ENCODE results near the gene ATP12A.

ATP12A gene

DNA sequence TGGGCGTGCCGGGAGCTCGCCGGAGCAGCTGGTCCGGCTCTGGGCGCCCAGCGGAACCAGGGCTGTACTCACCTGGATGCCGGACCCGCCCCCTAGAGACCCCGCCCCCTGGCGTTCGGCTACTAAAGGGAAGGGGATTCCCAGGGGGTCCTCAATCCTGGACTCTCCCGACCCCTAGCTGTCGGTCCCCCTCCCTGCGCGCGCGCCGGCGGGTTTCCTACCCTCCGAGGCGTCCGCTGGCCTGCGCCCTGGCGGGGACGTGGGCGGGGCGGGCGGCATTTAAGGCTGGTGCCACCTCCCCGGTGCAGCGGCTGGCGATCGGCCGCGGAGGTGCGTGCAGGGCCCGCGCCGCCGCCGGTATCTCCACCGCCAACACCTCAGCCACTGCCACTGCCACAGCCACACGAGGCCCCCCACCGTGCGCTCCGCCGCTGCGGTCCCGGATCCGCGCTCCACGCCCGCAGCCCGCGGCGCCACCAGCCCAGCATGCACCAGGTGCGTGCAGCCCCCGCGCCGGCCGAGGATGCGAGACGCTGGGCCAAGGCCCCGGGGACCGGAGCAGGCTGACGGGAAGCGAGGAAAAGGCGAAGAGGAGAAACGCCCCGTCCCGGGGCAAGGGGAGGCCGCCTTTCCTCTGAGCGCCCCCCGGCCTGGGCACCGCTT, at the start of gene ATP12A:
ATP12A (plus strand) TSS at position 151 of the 663 bp plus-strand sequence; CDS start at position 487, 336 bp downstream.
- DNase-seq: peak; percentile 8

DNA sequence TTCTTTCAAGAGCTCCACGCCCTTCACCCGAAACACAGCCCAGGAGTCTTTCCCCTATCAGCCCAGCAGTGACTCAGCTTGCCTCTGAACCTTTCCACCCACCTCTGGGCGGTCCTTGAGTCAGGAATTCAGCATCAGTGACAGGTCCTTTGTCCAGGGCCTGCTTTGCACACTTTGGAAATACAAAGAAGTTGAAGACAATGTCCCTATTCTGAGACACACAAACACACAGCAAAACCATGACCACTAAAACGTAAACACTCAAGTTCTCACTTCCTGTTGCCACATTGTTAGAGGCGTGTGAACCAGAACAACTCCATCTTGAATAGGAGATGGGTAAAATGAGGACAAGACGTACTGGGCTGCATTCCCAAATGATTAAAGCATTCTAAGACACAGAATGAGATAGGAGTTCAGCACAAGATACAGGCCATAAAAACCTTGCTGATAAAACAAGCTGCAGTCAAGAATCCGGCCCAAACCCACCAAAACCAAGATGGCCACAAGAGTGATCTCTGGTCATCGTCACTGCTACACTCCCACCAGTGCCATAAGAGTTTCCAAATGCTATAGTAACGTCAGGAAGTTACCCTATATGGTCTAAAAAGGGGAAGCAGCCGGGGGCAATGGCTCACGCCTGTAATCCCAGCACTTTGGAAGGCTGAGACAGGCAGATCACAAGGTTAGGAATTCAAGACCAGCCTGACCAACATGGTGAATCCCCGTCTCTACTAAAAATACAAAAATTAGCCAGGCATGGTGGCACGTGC, 49.2 kb upstream of the ATP12A start:
- no peak for DNase-seq

DNA sequence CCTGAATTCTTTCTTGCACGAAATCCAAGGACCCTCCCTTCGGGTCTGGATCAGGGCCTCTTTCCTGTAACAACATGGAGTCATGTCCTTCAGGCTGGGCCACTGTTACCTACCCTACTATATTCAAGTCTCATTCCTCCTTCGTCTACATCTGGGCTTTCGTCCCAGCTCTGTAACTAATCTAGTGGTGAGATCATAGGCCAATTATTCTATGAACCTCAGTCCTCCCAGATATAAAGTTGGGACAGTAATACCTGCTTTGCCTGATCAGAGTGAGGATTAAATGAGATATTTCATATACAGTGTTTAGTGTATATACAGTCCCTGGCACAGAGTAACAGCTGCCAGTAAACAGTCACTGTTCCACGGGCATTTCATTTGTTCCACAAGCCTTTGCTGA, 48.3 kb upstream of the ATP12A start:
- no peak for DNase-seq

DNA sequence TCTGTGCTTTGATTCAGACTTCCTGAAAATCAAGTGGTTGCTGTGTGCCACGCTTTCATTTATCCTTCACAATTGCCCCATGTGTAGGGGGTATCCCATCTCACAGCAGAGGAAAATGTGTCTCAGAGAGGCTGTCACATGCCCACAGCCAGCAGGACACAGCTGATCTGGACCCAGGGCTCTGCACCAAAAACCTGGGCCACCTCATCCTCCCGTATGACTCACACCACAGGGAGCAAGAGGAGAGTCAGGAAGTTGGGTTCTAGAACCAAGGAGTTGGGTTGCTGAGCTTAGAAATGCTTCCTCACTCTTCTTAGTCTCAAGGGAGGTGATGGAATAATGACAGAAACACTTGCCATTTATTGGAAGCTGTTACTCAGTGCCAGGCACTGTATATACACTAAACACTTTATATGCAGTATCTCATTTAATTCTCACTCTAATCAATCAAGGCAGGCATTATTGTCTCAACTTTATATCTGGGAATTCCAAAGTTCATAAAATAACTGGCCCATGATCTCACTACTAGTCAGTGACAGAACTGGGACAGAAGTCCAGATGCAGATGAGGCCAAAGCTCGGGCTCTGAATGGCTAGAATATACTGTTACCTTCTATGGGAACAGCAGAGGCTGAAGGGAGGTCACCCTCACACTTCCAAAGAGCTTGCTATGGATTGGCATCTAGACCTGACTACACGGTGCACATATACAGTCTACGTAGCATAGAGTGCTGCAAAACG, 47.7 kb upstream of the ATP12A start:
- DNase-seq: no peak

DNA sequence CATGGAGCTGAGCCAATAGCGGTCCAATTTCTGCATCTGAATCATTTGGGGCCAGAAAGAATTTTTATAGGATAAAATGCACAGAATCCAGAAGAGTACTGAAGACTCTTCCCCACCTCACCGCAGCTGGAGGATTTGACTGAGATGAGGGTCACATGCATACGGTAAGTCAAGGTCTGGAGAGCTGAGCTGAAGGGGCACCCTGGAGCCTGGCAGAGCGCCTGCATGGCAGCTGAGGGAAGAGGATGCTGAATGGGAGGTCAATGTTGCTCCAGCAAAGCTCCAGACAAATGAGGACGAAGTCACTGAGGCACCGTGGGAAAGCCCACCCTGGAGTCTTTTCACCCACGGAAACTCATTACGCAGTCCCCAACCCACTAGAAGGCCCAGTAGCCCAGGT, 43.4 kb upstream of the ATP12A start:
- no peak for DNase-seq

DNA sequence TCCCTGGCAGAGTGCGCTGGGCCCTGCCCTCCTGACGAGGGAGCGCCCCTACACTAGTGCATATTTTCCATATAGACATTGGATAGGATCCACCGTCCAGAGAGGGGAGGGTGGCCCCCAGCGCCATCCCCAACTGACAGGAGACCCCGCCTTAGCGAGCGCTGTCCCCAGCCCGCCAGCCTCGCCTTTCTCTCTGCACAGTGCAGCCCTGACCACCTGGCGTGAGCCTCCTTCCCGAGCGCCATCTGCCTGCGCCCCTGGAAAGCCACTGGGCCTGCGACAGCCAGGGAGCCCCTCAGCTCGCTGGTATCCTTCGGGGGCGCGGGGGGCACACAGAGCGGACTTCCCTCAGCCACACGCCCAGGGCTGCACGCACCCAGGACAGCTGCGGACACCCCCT, 42.1 kb upstream of the ATP12A start:
- DNase-seq: no peak

DNA sequence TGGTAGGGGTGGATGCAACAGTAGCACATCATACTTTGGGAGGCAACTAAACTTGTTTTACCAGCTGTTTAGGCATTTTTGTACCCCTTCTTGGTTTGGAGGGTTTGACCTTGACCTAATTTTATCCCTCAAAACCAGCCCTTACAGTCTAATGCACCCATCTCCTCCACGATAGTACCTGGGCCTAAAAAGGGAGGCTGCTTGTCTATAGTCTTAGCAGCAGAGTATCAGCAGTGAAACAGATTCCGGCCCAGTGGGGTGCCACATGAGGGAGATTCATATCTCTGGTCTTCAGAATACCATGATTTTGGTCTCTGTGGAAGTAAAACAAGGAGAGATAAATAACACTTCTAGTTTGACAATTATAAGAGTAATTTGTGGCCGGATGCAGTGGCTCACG, 39.5 kb upstream of the ATP12A start:
- DNase-seq: no peak

DNA sequence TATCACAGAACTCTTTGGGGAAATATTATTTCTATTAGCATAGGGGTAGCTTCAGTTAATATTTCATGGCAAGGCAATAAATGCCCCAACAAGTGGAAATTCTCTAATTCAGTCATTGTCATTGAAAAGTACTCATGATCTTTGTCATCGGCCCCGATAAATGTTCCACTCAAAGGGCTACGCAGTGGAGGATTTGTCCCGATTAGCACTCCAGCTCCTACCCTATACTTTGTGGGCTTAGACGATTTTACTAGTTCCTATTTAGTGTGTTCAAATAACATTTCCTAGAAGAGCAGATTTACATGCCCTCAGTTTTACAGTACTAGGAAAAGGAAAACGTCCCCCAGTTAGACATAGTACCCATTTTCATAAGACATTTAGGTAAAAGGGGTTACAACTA, 38.0 kb upstream of the ATP12A start:
- DNase-seq: no peak

DNA sequence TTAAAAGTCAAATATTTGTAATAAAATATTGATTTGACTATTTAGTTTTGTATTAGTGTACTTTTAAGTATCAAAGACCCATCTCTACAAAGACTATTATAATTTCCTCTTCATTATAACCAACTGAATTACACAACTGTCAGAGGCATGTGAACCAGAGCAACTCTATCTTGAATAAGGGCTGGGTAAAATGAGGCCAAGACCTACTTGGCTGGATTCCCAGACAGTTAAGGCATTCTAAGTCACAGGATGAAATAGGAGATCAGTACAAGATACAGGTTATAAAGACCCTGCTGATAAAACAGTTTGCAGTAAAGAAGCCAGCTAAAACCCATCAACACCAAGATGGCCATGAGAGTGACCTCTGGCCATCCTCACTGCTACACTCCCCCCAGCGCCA, 36.2 kb upstream of the ATP12A start:
- no peak for DNase-seq

DNA sequence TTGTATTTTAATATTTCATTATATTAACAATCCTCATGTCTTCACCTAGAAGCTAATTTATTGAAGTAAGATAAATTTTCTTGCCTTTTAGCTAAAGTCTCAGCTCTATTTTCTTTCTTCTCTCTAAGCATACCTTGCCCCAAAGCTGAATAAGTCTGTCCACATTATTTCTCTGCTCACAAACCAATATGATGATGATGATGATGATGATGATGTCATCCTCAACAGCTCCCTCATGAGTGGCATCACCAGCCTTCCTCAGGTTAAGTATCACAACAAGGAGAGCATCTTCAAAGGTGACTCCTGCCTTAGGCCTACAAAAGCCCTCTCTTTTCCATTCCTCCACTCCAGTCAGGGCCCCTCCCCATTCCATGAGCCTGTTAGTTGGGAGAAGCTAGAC, 31.9 kb upstream of the ATP12A start:
- no peak for DNase-seq

DNA sequence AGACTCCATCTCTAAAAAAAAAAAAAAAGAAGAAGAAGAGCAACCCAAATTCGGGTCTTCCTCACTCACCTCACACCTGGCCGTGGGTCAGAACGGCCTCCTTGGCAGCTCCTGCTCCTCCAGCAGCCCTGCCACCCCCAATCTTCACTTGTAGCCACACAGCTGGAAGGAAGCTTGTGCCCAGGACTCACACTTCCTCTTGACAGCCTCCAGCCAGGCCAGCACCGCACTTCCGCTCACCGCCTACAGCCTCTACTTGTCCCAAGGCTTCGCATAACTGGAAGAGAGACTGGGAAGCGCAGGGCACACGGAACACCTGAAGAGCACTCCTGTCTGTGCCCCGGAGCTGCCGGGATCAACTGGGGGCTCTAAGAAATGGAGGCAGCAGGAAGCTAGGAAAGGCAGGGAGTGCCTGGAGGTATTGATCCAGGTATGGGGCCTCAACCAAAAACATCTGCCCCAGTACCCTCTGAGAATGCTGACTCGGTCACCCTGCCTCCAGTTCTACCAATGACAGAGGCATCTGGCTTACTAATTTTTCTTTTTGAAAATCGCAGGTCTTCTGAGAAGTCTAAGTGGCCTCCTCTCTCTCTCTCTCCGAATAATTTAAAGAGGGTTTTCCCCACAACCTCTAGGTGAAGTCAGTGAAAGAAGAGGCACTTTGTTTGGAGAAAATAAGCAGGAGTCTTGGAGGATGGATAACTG, 31.1 kb upstream of the ATP12A start:
- no peak for DNase-seq

DNA sequence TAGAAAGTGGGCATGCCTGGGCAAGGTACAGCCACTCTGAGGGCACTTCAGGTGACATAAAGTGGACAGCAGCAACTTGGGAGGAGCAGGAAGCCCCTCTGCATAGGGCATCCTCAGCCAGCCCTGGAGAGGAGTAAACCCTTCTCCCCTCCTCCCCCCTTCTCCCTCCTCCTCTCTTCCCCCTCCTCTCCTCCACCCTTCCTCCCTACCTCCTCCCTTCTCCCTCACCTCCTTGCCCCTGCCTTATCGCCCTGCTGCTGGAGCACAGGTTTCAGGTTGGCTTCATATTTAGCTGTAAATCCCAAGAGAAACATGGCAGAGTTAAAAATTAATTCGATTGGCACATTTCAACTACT, 30.5 kb upstream of the ATP12A start:
- DNase-seq: no peak

DNA sequence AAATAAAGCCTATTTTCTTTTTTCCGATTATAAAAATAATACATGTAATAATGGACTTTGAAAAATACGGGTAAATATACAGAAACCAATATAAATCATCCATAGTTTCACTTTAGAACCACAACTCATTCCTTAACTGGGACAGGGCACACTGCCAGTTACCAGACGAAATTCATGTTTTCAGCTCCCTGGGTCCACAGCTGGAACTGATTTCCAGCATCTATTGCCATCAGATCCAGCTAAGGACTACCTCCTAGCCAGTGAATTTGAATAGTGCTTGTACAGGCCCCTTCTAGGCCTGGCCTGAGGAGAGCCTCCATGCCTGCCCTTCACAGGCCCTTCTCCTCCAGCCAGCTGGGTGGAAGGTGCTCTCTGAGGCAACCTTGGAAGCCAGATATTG, 30.0 kb upstream of the ATP12A start:
- DNase-seq: no peak

DNA sequence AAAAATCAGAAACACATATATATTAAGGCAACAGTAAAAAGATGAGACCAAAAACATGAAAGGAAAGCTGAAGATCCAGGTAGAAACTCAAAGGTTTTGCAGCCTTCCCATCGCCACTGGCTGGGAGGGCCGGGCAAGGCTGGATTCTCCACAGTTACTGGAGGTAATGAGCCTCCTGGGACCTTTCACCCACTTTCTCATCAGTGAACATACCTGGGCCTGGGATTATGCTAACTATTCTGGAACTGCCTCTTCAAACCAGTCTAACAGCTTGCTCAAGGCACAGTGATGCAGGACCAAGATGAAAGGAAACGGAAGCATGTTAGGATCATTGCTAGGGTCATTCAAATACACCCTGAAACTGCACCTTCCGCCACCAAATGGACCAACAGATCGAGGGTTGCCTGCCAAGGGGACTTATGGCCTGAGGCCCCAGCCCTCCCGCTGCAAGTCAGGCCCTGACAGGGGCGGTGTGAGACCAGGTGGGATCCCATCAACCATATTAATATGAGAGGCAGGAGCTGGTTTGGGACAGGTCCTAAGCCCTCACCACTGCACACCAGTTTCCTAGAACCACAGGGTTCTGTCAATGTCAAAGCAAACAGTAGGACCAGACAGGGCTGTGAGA, 28.4 kb upstream of the ATP12A start:
- DNase-seq: peak; percentile 4

DNA sequence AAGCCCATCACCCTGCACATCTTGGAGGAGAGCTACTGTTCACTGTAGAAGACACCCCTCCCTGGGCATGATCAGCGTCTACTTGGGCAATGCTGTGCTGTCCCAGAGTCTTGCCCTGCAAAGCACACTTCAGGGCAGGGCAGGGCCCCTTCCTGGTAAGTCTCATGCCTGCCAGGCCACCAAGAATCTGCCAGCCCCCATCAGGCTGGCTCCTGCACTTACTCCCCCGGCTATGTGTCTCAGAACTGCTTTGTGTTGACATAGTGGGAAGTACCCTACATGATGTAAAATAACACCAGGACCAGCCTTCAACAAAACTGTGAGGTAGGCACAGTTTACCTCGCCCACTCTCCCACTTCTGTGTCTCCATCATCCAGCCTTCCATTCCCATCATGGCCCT, 27.8 kb upstream of the ATP12A start:
- DNase-seq: no peak

DNA sequence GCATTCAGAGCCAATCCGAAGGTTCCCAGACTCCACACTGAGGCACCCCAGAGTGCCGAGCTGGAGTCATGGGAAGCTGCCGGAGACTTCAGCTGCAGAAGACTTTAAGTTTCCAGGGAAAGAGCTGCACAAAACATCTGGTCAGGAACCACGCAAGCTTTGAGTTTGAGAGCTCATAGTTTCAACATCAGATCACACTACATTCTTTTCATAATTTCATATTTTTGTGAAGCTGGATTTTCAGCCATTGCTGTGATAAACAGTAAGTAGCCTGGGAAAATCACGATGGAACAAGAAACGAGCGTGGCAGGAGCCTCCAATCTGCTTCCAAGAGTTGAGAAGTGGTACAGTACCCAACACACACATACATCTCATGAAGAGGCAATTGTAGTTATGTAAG, 25.5 kb upstream of the ATP12A start:
- no peak for DNase-seq

DNA sequence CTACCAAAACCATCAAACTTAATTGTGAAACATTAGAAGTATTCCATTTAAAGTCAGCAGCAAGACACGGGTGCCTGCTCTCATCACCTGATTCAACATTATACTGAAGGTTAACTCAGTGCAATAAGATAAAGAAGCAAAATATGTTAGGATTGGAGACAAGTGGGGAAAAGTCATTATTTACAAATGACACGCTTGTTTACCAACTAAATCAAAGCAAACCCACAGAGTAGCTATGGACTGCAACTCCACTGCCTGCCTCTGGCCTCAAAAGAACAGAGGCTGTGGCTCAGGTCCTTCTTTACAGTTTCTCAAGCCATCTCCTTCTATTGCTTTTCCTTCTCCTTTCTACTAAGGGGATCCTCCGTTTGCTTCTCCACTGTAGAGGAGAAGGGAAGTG, 21.0 kb upstream of the ATP12A start:
- DNase-seq: no peak

DNA sequence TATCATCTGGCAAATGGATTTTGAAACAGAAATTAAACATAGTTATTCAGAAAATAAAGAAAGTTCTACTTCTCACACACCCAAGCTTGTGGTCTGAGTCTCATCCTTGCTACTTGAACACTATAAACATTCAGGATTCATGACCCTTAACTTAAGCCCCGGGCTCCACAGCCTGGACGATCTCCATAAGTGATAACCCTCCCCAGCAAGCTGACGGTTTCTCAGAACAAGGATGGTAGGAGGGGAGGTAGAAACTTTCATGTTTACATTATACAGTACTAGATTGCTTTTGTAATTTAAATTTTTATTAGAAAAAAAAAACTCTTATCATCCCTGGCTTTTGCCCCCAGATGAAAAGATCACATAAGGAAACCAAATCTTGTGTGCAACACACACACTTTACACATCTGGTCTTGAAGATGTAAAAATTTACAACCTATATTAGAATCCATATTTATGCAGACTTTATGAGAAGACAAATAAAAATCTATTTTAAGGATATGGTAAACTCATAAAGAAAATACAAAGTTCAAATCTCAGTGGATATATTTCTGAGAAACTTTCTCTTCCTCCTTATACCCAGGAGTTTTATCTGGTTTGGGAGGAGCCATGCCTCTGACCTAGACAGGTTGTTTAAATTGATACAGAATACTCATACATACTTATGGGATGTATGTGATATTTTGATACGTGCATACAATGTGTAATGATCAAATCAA, 20.0 kb upstream of the ATP12A start:
- DNase-seq: no peak

DNA sequence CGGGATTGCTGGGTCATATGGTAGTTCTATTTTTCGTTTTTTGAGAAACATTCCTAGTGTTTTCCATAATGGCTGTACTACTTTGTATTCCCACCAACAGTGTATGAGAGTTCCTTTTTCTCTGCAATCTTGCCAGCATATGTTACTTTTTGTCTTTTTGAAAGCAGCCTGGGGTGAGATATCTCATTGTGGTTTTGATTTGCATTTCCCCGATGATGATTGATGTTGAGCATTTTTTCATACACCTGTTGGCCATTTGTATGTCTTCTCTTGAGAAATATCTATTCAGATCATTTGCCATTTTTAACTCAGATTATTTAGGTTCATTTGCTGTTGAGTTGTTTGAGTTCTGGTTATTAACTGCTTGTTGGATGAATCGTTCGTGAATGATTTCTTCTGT, 18.5 kb upstream of the ATP12A start:
- DNase-seq: no peak

DNA sequence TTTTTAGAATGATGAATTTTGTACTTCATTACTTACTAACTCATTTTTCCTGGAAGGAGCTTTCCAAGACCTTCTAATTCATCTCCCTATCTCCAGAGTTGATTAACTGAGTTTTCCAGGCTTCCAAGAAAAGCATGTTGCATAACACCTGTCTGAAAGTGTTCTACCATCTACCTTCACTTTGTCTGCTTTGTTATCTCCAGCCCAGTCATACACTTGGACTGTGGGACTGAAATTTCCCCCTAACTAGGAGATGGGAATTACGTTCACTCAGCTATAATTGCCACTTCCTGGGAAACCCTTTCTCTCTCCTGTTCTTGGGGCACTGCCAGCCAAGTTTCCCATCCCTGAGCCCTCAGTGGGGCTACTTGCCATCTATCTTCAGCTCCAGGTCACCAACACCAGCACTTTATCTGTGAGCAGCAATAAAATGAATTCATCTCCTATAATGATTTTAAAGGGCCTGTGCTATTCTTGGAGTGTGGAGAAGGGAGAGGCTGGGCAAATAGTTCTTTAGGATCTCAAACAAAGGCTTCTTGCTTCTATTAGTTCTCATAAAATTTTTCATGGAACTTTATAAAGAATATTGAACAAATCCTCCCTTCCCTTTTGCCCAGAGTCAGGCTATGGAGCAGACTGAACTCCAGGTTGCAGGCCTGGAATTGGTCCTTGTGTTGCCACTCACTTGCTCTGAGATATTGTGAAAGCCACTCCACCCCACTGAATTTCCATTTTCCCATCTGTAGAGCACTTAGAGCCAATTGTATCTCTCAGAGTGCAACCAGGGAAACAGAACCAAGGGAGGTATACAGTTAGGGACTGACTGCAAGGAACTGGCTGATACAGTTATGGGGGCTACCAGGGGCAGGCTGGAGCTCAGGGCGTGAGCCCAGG, 17.8 kb upstream of the ATP12A start:
- DNase-seq: no peak

DNA sequence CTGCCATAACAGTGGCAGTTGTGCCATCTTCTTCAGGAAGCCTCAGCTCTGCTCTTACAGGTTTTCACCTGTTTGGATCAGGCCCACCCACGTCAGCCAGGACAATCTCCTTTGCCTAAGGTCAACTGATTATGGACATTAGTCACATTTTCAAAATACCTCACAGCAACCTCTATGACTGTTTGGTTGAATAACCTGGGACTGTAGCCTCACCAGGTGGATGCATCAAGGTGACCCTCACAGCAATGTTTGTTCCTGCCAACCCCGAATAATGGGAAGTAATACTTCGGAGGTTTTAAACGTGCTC, 17.2 kb upstream of the ATP12A start:
- DNase-seq: no peak

DNA sequence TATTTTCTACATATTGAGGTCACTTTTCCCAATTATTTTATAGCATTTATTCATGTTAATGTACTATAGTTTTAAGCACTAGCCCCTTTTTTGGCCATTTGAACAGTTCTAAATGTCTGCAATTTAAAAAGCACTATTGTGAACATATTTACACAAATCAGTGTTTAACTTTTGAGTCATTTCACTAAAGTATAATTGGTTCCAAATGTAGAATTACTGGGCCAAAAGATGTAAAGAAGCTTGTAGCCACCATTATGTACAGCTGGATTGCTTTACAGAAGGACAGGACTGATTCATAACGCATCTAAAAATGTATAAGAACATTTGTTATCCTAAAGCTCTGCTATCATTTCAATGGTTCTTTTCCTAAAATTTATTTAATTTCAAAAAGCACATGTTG, 16.6 kb upstream of the ATP12A start:
- no peak for DNase-seq
